Loucy (cell line): Measurements from ENCODE around the gene GBF1.
A peak's percentile ranks its signal among the peaks of the same experiment; 100 is the strongest.

Source experiments
- H2AFZ ChIP-seq: fragments of 200-600 bp; sonication (generic); 2 replicates; pipeline ENCODE4 v1.6.0; 2016; ENCODE audit warnings: antibody characterized with exemption, mild to moderate bottlenecking, low read length, moderate library complexity
- H3F3A ChIP-seq: fragments of 200-600 bp; 2 replicates; pipeline ENCODE4 v1.6.0; 2016; ENCODE audit warnings: antibody characterized with exemption, low read depth, mild to moderate bottlenecking
- H3K27me3 ChIP-seq: fragments of 200-600 bp; sonication (generic); 2 replicates; pipeline ENCODE4 v1.6.1; 2014; ENCODE audit warnings: low read length, mild to moderate bottlenecking; ENCODE audit not compliant: insufficient read depth, poor library complexity, severe bottlenecking
- H3K36me3 ChIP-seq: fragments of 200-600 bp; sonication (generic); 2 replicates; pipeline ENCODE4 v1.6.1; 2016; ENCODE audit warnings: low read length; ENCODE audit not compliant: insufficient read depth
- H3K4me1 ChIP-seq: fragments of 200-600 bp; sonication (generic); 2 replicates; pipeline ENCODE4 v1.5.1; 2014; ENCODE audit warnings: low read length, mild to moderate bottlenecking; ENCODE audit not compliant: insufficient read depth, poor library complexity, severe bottlenecking
- H3K4me2 ChIP-seq: fragments of 200-600 bp; sonication (generic); 2 replicates; pipeline ENCODE4 v1.6.0; 2014; ENCODE audit warnings: antibody characterized with exemption, low read length, low read depth, mild to moderate bottlenecking; ENCODE audit not compliant: poor library complexity, severe bottlenecking
- H3K4me3 ChIP-seq: fragments of 200-600 bp; sonication (generic); 2 replicates; pipeline ENCODE4 v1.5.1; 2014; ENCODE audit warnings: low read length, mild to moderate bottlenecking, mixed read lengths; ENCODE audit not compliant: poor library complexity, severe bottlenecking
- H3K79me2 ChIP-seq: fragments of 200-600 bp; sonication (generic); 2 replicates; pipeline ENCODE4 v1.6.1; 2014; ENCODE audit warnings: low read length; ENCODE audit not compliant: insufficient read depth
- H3K9ac ChIP-seq: fragments of 200-600 bp; sonication (generic); 2 replicates; pipeline ENCODE4 v1.6.0; 2014; ENCODE audit warnings: mild to moderate bottlenecking, low read depth, low read length, moderate library complexity; ENCODE audit not compliant: poor library complexity, severe bottlenecking
- H3K9me2 ChIP-seq: fragments of 200-600 bp; sonication (generic); replicated peaks from 2 replicates; pipeline ENCODE4 v1.6.1; 2016; ENCODE audit warnings: low read depth, low read length, mixed read lengths
- H3K9me3 ChIP-seq: fragments of 200-600 bp; sonication (generic); 2 replicates; pipeline ENCODE4 v1.6.1; 2014; ENCODE audit warnings: mild to moderate bottlenecking, antibody characterized with exemption, low read length, low read depth; ENCODE audit not compliant: insufficient read depth
- H4K20me1 ChIP-seq: fragments of 200-600 bp; sonication (generic); 2 replicates; pipeline ENCODE4 v1.6.0; 2014; ENCODE audit warnings: antibody characterized with exemption, low read length, mild to moderate bottlenecking; ENCODE audit not compliant: insufficient read depth, poor library complexity, severe bottlenecking
- CTCF ChIP-seq: fragments of 200-600 bp; sonication (generic); conservative IDR thresholded peaks from 2 replicates; pipeline ENCODE4 v1.5.1; 2014; ENCODE audit warnings: mild to moderate bottlenecking, antibody characterized with exemption, low read length
- EZH2phosphoT487 ChIP-seq: fragments of 200-600 bp; IDR thresholded peaks from 2 replicates; pipeline ENCODE4 v1.6.1; 2018; ENCODE audit warnings: antibody characterized with exemption, mild to moderate bottlenecking, moderate library complexity, borderline replicate concordance

GBF1 gene

GRCh38 chr10:102381983-102382382 is 136.7 kb downstream of the GBF1 start:
- H3K4me3 ChIP-seq: no peak overlapping the region
- H3K9me3 ChIP-seq: no peaks in the 10 kb centered on the region
- TF ChIP-seq EZH2phosphoT487 (no peak), CTCF (no peak)
- H3K9ac ChIP-seq: no peak overlapping the region
- no peaks in the 10 kb centered on the region for H3K27me3 ChIP-seq
- H3K9me2 ChIP-seq: no peaks in the 10 kb centered on the region
- H3K36me3 ChIP-seq: peaks cover 47% of the 10 kb centered on the region; the same call in 1 of the 2 replicates
- no peak overlapping the region for H3K4me2 ChIP-seq
- H4K20me1 ChIP-seq: no peaks in the 10 kb centered on the region
- H3K4me1 ChIP-seq: no peaks in the 10 kb centered on the region
- H3F3A ChIP-seq: no peaks in the 10 kb centered on the region
- no peaks in the 10 kb centered on the region for H3K79me2 ChIP-seq
- no peak overlapping the region for H2AFZ ChIP-seq

DNA sequence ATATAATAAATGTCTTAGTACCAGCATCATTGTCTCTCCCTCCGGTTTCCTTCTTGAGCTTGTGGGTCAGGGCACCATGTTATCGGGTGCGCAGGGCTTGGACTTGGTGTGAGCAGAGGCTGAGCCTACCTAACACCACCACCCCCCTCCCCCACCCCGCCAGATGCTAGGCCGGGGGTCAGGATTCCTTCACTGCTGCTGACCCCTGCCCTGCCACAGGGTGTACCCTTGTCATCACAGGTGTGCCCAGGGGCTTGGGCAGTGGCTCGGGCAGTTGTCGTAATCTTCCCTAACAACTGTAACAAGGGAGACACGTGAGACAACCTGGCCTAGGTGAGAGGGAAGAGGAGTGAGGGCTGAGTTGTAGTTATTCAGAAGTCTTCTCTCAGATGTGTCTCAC is 137.5 kb downstream of the GBF1 start:
- H3K4me2 ChIP-seq: no peak overlapping the region
- H3K79me2 ChIP-seq: no peaks in the 10 kb centered on the region
- H3K9me2 ChIP-seq: no peaks in the 10 kb centered on the region
- no peak overlapping the region for H3K9ac ChIP-seq
- no peaks in the 10 kb centered on the region for H3F3A ChIP-seq
- no peak overlapping the region for H2AFZ ChIP-seq
- TF ChIP-seq CTCF (no peak), EZH2phosphoT487 (no peak)
- no peaks in the 10 kb centered on the region for H3K4me1 ChIP-seq
- no peaks in the 10 kb centered on the region for H3K9me3 ChIP-seq
- H3K27me3 ChIP-seq: no peaks in the 10 kb centered on the region
- H3K4me3 ChIP-seq: no peak overlapping the region
- H3K36me3 ChIP-seq: peaks cover 46% of the 10 kb centered on the region; the same call in 1 of the 2 replicates
- H4K20me1 ChIP-seq: no peaks in the 10 kb centered on the region

DNA sequence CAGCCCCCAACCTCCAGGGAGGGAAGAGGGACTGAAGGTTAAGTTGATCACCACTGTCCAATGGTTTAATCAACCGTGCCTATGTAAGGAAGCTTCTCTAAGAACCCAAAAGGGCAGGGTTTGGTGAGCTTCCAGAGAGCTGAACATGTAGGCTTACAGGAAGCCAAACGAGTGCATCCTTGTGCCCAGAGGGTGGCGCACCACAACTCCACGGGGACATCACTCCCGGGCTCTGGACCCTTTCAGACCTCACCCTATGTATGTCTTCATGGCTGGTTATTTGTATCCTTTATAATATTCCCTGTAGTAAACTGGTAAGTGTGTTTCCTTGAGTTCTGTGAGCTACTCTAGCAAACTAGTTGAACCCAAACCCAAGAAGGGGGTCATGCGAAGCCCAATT is 138.7 kb downstream of the GBF1 start:
- Histone ChIP-seq H3F3A (no peaks in the 10 kb centered on the region), H3K9me2 (no peaks in the 10 kb centered on the region), H3K9me3 (no peaks in the 10 kb centered on the region), H3K4me3 (no peak overlapping the region), H3K9ac (no peak overlapping the region), H2AFZ (no peak overlapping the region), H3K79me2 (no peaks in the 10 kb centered on the region), H3K27me3 (no peaks in the 10 kb centered on the region), H3K36me3 (peaks cover 36% of the 10 kb centered on the region; the same call in 1 of the 2 replicates), H3K4me1 (no peaks in the 10 kb centered on the region), H4K20me1 (no peaks in the 10 kb centered on the region), H3K4me2 (no peak overlapping the region)
- TF ChIP-seq EZH2phosphoT487: no peak
- TF ChIP-seq CTCF: peak; percentile 52
